GM12878 (cell line): Measurements from ENCODE around the gene SYCE3. TPM values are rescaled to one million over a fixed set of nuclear protein-coding genes. Genes with fewer than 3 reads are reported as not detected.
A peak's percentile ranks its signal among the peaks of the same experiment; 100 is the strongest.

Source experiments
- CHD1 ChIP-seq: IDR thresholded peaks from 2 replicates; pipeline ENCODE4 v1.6.1; 2012; ENCODE audit warnings: low read depth, low read length, improper control_type of control experiment
- EED ChIP-seq: sonication (generic); IDR thresholded peaks from 2 replicates; pipeline ENCODE4 v1.6.1; 2016; ENCODE audit warnings: antibody characterized with exemption, low read depth
- FOXK2 ChIP-seq: fragments of 450-650 bp; IDR thresholded peaks from 2 replicates; pipeline ENCODE4 v1.6.1; 2017; ENCODE audit warnings: mild to moderate bottlenecking, moderate library complexity
- HCFC1 ChIP-seq: fragments of 150-350 bp; IDR thresholded peaks from 2 replicates; pipeline ENCODE4 v1.6.1; 2014; ENCODE audit warnings: low read length
- JUND ChIP-seq: IDR thresholded peaks from 2 replicates; pipeline ENCODE4 v1.6.1; 2012; ENCODE audit warnings: low read depth, mild to moderate bottlenecking, low read length, improper control_type of control experiment, moderate library complexity
- MTA2 ChIP-seq: fragments of 450-650 bp; IDR thresholded peaks from 2 replicates; pipeline ENCODE4 v1.6.1; 2016; ENCODE audit warnings: low read depth, mild to moderate bottlenecking, moderate library complexity
- MYB ChIP-seq: fragments of 150-350 bp; IDR thresholded peaks from 2 replicates; pipeline ENCODE4 v1.6.1; 2014; ENCODE audit warnings: mild to moderate bottlenecking, low read depth, low read length, borderline replicate concordance
- NFIC ChIP-seq: IDR thresholded peaks from 2 replicates; pipeline ENCODE4 v1.6.1; 2012; ENCODE audit warnings: low read depth, mild to moderate bottlenecking, inconsistent platforms, low read length, moderate library complexity
- NKRF ChIP-seq: fragments of 450-650 bp; conservative IDR thresholded peaks from 2 replicates; pipeline ENCODE4 v1.6.1; 2017; ENCODE audit warnings: mild to moderate bottlenecking, moderate library complexity
- NRF1 ChIP-seq: conservative IDR thresholded peaks from 2 replicates; pipeline ENCODE4 v1.6.1; 2011; ENCODE audit warnings: mild to moderate bottlenecking, low read depth, low read length, improper control_type of control experiment
- POLR2AphosphoS5 ChIP-seq: IDR thresholded peaks from 2 replicates; pipeline ENCODE4 v1.6.1; 2011; ENCODE audit warnings: mild to moderate bottlenecking, low read length, inconsistent platforms
- RAD21 ChIP-seq: IDR thresholded peaks from 2 replicates; pipeline ENCODE4 v1.6.1; 2011; ENCODE audit warnings: mild to moderate bottlenecking, low read depth, low read length, moderate library complexity; ENCODE audit not compliant: insufficient read depth
- RB1 ChIP-seq: fragments of 450-650 bp; formaldehyde crosslinking; IDR thresholded peaks from 2 replicates; pipeline ENCODE4 v1.6.1; 2017; ENCODE audit warnings: mild to moderate bottlenecking, borderline replicate concordance
- REST ChIP-seq: IDR thresholded peaks from 2 replicates; pipeline ENCODE4 v1.6.1; 2012; ENCODE audit warnings: mild to moderate bottlenecking, low read depth, low read length
- SMAD5 ChIP-seq: IDR thresholded peaks from 2 replicates; pipeline ENCODE4 v1.6.1; 2016; ENCODE audit warnings: antibody characterized with exemption, low read depth
- SP1 ChIP-seq: IDR thresholded peaks from one replicate; pipeline ENCODE4 v1.6.1; 2011; ENCODE audit warnings: low read depth, low read length
- TAF1 ChIP-seq: IDR thresholded peaks from 2 replicates; pipeline ENCODE4 v1.6.1; 2011; ENCODE audit warnings: mild to moderate bottlenecking, low read depth, low read length, borderline replicate concordance
- ZBTB11 ChIP-seq: fragments of 450-650 bp; formaldehyde crosslinking; IDR thresholded peaks from 2 replicates; pipeline ENCODE4 v1.5.0; 2022; ENCODE audit warnings: mild to moderate bottlenecking, missing genetic modification characterization
- ZBTB33 ChIP-seq: fragments of 450-650 bp; IDR thresholded peaks from 2 replicates; pipeline ENCODE4 v1.6.1; 2017; ENCODE audit warnings: mild to moderate bottlenecking
- polyA plus RNA-seq, 11 experiments: library from polyadenylated mRNA; depleted of rRNA in 4 of 11; unstranded in 6 of 11; stranded (reverse) in 5 of 11; fragments of >200 nt; fragmentation: Nextera tagmentation in 4 of 11; fragmentation: Illumina TruSeq in 1 of 11; extraction: Ambion mirVana in 4 of 11; extraction: Trizol in 1 of 11; gene quantifications; 1 replicate in 1 of 11; 2 replicates in 10 of 11; pipeline versions ENCODE4 v1.2.1 to v1.2.3, GENCODE V29; 2011 to 2016; ENCODE audit warnings: inconsistent platforms in 2 of 11, missing spikeins in 2 of 11, low read depth in 1 of 11
- total RNA-seq, 4 experiments: library from RNA; depleted of rRNA in 3 of 4; stranded (reverse); fragments of >200 nt in 3 of 4; fragmentation: Illumina TruSeq in 1 of 4; extraction: Trizol in 1 of 4; gene quantifications; 2 replicates each; pipeline versions ENCODE4 v1.2.1 to v1.2.3, GENCODE V29; 2013 to 2021

The SYCE3 gene
- total and polyA plus RNA-seq, 10 of the 15 experiments (the other 5 are each of a cell fraction or from before 2014, with no cell fraction given), result 0.38 to 0.91 (median 0.76) TPM; not detected in 4

GRCh38 chr22:50525104-50525857 lies 37.4 kb downstream of the SYCE3 start, which contains the start of gene SCO2 (continued):
- TF ChIP-seq NKRF (peak; percentile 70; the same call in 1 of the 2 replicates), FOXK2 (no peak), CHD1 (no peak; the same call in 1 of the 2 replicates), POLR2AphosphoS5 (peak; percentile 10), SMAD5 (peak; percentile 88), HCFC1 (peak; percentile 45), SP1 (peak; percentile 69), ZBTB11 (CRISPR knock-in tag) (no peak), EED (0 out of 2 replicates have a peak, but pooled peaks have one; percentile 20), RAD21 (peak; percentile 45; the same call in 1 of the 2 replicates), NFIC (no peak), REST (no peak), JUND (no peak), TAF1 (peak; percentile 72), MYB (no peak), ZBTB33 (no peak), NRF1 (peak; percentile 89), RB1 (peak; percentile 78; the same call in 1 of the 2 replicates), MTA2 (no peak)
